Left renal pelvis (tissue), 4 donors: ENCODE results near the gene COA6. TPM values are rescaled to one million over a fixed set of nuclear protein-coding genes. Genes with fewer than 3 reads are reported as not detected.
"Not testable (repeated sequence)": the region's sequence is repeated elsewhere in the genome, so short reads cannot be mapped to it uniquely, and the experiment has no call there.

Experiments used
- DNase-seq, 4 donors: peaks; one replicate each; pipeline ENCODE4 v3.0.0-alpha.2; 2013; ENCODE audit warnings: low read depth in 4 of 4, low spot score in 3 of 4
- polyA plus RNA-seq, 4 donors: library from polyadenylated mRNA; unstranded; fragments of 120-200 nt; gene quantifications; one replicate each; pipeline ENCODE4 v1.2.1, GENCODE V29; 2013; ENCODE audit not compliant: insufficient read length in 4 of 4

Gene COA6
- polyA plus RNA-seq, 4 donors = 26.9 to 37.4 (median 33.3) TPM

DNA sequence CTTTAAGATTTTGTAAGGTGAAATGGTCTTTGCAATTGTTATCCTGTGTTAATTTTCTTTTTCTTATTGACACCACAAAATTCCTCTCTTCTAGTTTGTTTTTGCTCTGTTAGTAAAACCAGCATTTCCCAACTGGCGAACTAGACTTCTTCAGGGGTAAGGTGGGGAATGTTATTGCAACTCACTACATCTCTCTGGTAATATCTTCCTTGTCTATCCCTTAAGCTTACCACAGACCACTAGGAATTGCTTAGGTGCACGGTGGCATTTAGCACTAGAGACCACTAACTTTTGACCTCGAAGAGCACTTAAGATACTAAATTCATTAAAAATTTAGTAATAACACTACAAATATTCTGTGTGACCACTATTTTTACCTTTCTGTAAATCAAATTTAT lies 4.2 kb upstream of the COA6 start:
- no peak for DNase-seq

- DNase-seq = no peak
Observed at GRCh38 chr1:234369784-234370183, 3.5 kb upstream of the COA6 start.

GRCh38 chr1:234371414-234371813 lies 1.8 kb upstream of the COA6 start:
- DNase-seq = no peak

GRCh38 chr1:234372011-234372757 lies 1.1 kb upstream of the COA6 start:
- no peak for DNase-seq

- no peak for DNase-seq
Observed at GRCh38 chr1:234373959-234374254, 651 bp downstream of the COA6 start.

- no peak for DNase-seq
Observed at GRCh38 chr1:234375672-234376071, 2.4 kb downstream of the COA6 start.

GRCh38 chr1:234379591-234380109 lies 6.4 kb downstream of the COA6 start:
- not testable (repeated sequence) for DNase-seq

GRCh38 chr1:234381699-234382555 lies 8.7 kb downstream of the COA6 start:
- no peak for DNase-seq

DNA sequence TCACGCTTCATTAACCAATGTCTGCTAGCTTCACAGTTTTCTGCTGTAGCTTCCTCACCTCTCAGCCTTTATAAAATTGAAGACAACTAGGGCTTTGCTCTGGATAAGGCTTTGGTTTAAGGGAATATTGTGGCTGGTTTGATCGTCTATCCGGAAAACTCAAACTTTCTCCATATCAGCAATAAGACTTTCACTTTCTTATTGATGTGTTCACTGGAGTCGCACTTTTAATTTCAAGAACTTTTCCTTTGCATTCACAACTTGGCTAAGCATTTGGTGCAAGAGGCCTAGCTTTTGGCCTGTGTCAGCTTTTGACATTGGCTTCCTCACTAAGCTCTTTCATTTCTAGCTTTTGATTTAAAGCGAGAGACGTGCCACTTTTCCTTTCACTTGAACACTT lies 12.9 kb downstream of the COA6 start:
- DNase-seq = no peak

DNA sequence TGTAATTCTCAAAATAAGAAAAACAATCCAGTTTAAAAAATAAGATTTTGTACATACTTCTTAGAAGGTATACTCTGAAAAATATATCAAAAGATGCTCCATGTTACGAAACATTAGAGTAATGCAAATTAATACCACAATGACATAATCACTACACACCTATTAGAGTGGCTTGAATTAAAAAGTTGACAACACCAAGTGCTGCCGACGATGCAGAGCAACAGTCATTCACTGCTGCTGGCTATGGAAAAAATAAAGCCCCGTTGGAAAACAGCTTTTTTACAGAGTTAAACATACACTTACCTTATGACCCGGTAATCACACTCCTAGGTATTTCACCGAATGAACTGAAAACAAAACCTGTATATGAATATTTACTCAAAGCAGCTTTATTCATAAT lies 14.8 kb downstream of the COA6 start:
- no peak for DNase-seq

DNA sequence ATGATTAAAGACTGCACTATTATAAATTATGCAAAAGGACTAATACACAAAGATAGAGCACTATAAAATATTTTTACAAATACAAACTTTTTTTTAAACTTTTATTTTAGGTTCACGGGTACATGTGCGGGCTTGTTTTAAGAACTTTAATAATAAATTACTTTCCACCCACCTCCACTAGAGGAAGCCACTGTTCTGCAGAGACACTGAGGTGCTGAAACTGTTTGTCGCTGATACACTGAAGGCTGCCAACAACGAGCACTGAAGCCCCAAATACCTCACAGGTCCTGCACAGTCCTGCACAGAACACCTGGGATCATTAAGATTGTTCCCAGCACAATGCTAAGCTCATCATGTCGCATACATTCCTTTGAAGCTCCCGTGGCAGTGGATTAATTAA lies 19.9 kb downstream of the COA6 start:
- DNase-seq = no peak

- DNase-seq = no peak
Observed at GRCh38 chr1:234395297-234395696, 22.0 kb downstream of the COA6 start.

DNA sequence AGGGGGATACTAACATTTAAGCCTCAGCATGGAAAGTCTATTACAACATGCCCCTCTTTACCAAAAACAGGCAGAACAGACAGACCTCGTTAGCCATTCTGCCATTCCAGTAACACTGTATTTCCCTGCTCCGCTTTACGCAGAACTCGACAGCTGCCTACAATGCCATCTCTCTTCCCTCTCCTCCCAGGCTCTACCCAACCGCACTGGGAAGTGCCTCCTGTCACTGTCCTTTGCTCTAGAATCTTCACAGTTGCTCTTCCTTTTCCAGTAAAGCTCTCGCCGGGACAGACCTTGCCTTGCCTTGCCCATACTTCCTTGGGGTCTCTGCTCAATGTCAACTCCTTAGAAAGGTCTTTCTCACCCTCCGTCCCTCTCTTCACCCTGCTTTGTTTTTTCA lies 22.8 kb downstream of the COA6 start:
- DNase-seq = no peak

DNA sequence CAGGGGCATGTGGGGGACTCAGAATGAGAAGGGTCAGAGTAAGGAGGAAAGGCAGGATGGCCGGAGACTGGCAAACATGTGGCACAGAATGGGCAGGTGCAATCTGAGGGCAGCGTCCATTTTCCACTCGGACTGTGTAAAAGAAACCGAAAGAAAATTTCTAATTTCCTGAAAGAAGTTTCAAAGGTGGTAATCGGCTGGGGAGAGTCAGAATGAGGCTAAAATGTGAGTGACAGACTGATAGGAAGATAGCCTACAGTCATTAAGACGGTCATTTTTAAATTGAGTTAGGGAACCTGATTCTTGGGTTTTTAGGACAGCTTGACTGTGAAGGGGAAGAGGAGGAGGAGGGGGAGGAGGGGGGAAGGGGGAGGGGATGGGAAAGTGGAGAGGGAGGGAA lies 23.6 kb downstream of the COA6 start:
- no peak for DNase-seq

- DNase-seq = no peak
Observed at GRCh38 chr1:234397732-234398131, 24.5 kb downstream of the COA6 start.

DNA sequence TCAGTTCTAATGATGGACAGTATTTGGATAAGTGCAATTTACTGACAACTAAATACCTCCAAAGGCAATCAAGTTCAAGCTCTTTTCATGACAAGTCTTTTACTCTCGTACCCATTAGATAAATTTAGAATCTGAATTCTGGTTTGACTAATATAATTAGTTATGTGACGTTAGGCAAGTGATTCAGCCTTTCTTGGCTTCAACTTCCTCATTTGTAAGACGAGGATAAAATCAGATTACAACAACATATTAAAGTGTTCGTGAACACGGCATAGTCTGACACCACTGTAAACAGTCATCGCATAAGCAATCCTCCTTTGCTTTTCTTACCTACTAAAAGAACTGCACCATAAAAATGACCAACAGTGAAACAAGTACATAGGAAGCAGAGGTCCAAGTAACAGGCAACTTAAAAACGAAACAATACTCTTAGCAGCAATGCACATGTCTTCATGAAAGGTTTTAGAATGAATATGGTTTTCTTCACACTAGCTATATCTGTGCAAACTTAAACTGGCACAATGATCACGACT lies 25.7 kb downstream of the COA6 start:
- DNase-seq = no peak

DNA sequence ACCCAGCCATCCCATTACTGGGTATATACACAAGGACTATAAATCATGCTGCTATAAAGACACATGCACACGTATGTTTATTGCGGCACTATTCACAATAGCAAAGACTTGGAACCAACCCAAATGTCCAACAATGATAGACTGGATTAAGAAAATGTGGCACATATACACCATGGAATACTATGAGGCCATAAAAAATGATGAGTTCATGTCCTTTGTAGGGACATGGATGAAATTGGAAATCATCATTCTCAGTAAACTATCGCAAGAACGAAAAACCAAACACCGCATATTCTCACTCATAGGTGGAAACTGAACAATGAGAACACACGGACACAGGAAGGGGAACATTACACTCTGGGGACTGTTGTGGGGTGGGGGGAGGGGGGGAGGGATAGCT lies 26.3 kb downstream of the COA6 start:
- not testable (repeated sequence) for DNase-seq

DNA sequence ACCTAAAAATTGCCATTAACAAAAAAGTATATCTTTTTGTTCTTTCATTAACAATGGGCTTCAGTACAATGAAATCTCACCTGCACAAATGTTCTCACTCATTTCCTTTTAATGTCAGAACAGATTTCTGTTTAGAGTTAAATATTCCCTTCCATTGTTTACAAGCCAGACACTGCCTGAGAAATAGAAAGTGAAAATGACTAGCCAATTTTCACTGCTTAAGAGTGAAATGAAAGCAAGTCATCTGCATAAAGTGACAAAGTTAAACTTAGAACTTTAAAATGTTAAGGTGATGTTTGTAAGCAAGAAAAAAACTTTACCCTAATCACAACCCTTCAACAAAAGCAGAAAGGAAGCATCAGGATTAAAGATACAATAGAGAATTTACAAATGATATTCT lies 27.5 kb downstream of the COA6 start:
- DNase-seq = no peak

DNA sequence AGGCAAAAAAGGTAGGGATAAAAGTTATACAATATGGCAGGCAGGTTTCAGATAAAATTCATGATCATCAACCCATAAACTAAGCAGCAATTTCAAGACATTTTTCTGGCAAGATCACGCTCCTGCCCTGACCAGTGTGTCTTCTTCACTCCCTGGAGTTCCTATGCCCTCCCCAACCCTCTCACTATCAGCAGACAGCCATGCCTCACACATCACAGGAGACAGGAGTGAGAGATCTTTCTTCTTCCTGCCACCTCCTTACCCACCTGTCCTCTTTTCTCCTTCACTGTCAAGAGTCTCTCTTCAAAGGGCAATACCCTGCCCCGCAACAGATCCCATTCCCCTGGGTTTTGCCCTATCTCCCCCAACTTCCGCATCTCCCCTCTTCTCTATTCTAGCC lies 28.4 kb downstream of the COA6 start:
- no peak for DNase-seq

DNA sequence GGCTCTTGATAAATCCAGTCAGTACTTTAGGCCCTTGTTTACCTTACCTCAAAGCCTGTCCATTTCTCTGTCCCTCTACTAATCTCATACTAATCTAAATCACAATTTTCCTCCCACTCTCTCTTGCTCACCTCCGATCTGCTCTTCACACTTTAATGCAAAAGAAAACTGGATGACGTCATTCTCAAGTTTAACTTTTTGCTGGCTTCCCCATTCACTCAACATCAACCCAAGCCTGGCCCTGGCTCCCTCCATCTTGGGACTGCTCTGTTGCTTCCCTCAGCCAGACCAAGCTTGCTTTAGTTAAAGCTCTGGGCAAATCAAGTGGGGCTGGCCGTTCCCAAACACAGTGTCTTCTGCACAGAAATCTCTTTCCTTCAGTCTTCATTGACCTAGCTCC lies 29.7 kb downstream of the COA6 start:
- no peak for DNase-seq

DNA sequence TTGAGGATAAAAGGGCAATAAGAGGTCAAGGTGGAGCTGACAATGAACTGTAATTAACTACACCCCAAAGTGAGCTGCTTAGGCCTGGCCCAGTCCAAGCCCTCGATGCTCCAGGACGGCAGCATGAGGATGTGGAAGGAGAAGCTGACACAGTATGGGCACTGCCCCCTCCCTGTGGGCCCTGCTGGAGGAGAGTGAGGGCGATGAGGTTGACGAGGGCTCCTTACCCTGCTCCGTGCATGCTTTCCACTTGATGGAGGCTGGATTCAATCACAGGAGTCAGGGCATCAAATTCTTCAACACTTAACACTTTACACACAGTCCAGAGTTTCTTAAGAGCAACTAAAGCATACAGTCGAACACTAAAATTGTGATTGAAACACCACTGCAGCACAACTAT lies 32.4 kb downstream of the COA6 start:
- DNase-seq = no peak

GRCh38 chr1:234406871-234407270 lies 33.6 kb downstream of the COA6 start:
- DNase-seq = no peak
